ACC112 (cell line): ENCODE results near the gene SLC25A23.

Source experiments
- H2AFZ ChIP-seq: fragments of 200-600 bp; sonication (generic); one replicate; pipeline ENCODE4 v1.6.0; 2017; ENCODE audit warnings: antibody characterized with exemption, low read length; ENCODE audit not compliant: unreplicated experiment
- H3K27ac ChIP-seq: fragments of 200-600 bp; sonication (generic); 2 replicates; pipeline ENCODE4 v1.5.1; 2014; ENCODE audit warnings: low read depth, mild to moderate bottlenecking, antibody characterized with exemption, low read length, moderate library complexity
- H3K27me3 ChIP-seq: fragments of 200-600 bp; sonication (generic); 2 replicates; pipeline ENCODE4 v1.6.1; 2014; ENCODE audit warnings: mild to moderate bottlenecking, antibody characterized with exemption, low read length, moderate library complexity, mixed read lengths; ENCODE audit not compliant: insufficient read depth
- H3K36me3 ChIP-seq: fragments of 200-600 bp; sonication (generic); 2 replicates; pipeline ENCODE4 v1.6.1; 2016; ENCODE audit warnings: mild to moderate bottlenecking, antibody characterized with exemption, low read length, moderate library complexity, mixed read lengths; ENCODE audit not compliant: insufficient read depth
- H3K4me1 ChIP-seq: fragments of 200-600 bp; sonication (generic); one replicate; pipeline ENCODE4 v1.6.1; 2016; ENCODE audit warnings: low read length, mixed read lengths; ENCODE audit not compliant: insufficient read depth, unreplicated experiment, control insufficient read depth
- H3K4me3 ChIP-seq: fragments of 200-600 bp; sonication (generic); 2 replicates; pipeline ENCODE4 v1.5.1; 2014; ENCODE audit warnings: mild to moderate bottlenecking, low read depth, low read length
- H3K79me2 ChIP-seq: fragments of 200-600 bp; sonication (generic); one replicate; pipeline ENCODE4 v1.6.0; 2016; ENCODE audit warnings: low read length; ENCODE audit not compliant: control insufficient read depth, unreplicated experiment, insufficient read depth

Gene SLC25A23

DNA sequence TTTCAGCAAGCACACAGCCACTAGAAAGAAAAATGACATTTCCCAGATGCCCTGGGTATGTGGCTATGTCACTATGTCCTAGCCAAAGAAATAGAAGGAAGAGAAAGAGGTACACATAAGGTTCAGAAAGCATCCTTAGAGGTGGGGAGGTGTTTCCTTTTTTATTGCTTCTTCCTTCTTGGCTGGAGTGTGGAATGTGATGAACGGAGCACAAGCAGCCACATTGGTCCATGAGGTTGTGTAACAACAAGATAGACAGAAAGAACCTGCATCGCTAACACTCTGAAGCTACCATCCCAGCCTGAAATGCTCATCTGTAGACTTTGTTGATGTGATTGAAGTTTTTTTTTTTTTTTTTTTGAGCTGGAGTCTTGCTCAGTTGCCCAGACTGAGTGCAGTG, 6.7 kb downstream of the SLC25A23 start:
- Histone ChIP-seq H2AFZ (no peak overlapping the region), H3K27ac (no peak overlapping the region), H3K36me3 (no peaks in the 10 kb centered on the region), H3K4me3 (no peak overlapping the region), H3K4me1 (no peaks in the 10 kb centered on the region), H3K79me2 (no peaks in the 10 kb centered on the region), H3K27me3 (no peaks in the 10 kb centered on the region)

DNA sequence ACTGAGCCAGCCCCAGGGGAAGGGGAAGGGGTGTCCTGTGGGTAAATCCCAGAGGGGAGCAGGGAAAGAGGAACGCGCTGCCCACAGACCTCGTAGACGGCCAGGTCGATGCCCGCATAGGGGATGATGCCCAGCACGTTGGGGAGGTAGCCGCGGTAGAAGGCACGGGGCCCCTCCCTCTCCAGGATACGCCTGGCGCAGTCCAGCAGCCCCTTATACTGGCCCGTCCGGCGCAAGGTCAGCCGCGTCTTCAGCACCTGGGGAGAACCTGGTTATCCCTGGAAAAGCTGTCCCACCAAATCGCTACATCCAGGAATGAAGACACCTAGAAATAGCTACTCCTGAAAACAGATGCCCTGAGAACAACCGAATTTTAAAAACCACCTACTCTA, 7.4 kb downstream of the SLC25A23 start:
- H3K79me2 ChIP-seq = no peaks in the 10 kb centered on the region
- no peaks in the 10 kb centered on the region for H3K36me3 ChIP-seq
- H3K27ac ChIP-seq = no peak overlapping the region
- H2AFZ ChIP-seq = no peak overlapping the region
- H3K4me3 ChIP-seq = no peak overlapping the region
- H3K4me1 ChIP-seq = no peaks in the 10 kb centered on the region
- no peaks in the 10 kb centered on the region for H3K27me3 ChIP-seq

DNA sequence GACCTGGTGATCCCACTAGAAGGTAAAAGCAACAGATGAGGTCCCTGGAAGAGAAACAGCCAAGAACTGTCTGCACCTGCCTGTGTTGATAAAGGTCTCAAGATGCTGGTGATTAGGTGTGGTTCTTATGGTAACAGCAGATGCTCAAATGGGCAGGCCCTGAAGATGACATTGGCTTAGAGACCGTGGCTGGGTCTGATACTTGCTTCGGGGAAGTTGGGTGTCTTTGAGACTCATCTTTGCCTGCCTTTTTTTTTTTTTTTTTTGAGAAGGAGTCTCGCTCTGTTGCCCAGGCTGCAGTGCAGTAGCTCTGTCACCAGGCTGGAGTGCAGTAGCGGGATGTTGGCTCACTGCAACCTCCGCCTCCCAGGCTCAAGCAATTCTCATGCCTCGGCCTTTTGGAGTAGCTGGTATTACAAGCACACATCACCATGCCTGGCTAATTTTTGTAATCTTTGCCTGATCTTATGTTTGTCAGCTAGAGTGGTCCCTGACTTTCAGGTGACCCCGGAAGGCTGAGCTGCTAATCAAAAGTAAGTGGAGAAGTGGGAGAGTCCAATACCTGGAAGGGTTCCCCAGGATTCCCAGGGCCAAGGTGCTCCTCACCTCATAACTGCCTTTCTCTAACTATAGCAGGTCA, 7.9 kb downstream of the SLC25A23 start:
- Histone ChIP-seq H2AFZ (no peak overlapping the region), H3K4me1 (no peaks in the 10 kb centered on the region), H3K79me2 (no peaks in the 10 kb centered on the region), H3K27ac (no peak overlapping the region), H3K4me3 (no peak overlapping the region), H3K36me3 (no peaks in the 10 kb centered on the region), H3K27me3 (no peaks in the 10 kb centered on the region)

DNA sequence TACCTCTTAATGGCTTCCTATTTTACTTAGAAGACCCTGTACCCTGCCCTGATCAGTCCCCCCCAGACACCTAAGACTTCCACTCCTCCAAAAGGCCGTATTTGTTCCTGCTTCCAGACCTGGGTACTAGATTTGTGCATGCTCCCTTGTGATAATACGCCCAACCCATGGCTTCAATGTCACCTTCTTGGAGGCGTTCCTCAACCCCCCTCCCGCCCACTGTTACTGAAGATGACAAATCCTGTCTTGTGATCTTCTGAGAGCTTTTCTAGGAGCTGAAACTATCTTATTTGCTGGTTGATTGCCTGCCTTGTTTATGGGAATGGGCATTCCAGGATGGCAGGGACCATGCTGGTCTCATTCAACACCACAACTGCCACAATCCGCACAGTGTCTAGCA, 9.4 kb downstream of the SLC25A23 start:
- no peaks in the 10 kb centered on the region for H3K36me3 ChIP-seq
- H3K4me1 ChIP-seq = no peaks in the 10 kb centered on the region
- H3K27me3 ChIP-seq = no peaks in the 10 kb centered on the region

DNA sequence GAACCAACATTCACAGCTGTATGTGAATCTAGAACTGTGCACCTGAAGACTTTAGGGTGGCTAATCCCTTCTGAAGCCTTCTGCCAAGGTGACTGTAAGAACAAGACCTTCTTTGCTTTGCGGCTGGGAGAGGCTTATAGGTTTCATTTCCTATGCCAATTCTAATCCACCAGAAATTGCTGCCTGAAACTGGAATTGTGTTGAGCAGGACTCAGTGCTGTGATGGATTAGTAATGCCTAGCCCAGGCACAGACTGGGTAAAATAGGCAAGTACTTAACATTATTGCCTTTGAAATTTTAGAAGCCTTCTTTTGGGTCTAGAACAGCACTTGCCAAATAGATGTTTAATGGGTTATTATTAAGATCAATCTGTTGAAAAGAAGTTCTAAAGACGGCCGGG, 11.5 kb downstream of the SLC25A23 start:
- Histone ChIP-seq H3K4me3 (no peak overlapping the region), H3K36me3 (no peaks in the 10 kb centered on the region), H2AFZ (no peak overlapping the region), H3K4me1 (no peaks in the 10 kb centered on the region), H3K27ac (no peak overlapping the region), H3K79me2 (no peaks in the 10 kb centered on the region), H3K27me3 (no peaks in the 10 kb centered on the region)

More for the DNA sequence above, 9.4 kb downstream of the SLC25A23 start:
- Histone ChIP-seq H3K27ac (no peak overlapping the region), H3K79me2 (no peaks in the 10 kb centered on the region), H2AFZ (no peak overlapping the region), H3K4me3 (no peak overlapping the region)

DNA sequence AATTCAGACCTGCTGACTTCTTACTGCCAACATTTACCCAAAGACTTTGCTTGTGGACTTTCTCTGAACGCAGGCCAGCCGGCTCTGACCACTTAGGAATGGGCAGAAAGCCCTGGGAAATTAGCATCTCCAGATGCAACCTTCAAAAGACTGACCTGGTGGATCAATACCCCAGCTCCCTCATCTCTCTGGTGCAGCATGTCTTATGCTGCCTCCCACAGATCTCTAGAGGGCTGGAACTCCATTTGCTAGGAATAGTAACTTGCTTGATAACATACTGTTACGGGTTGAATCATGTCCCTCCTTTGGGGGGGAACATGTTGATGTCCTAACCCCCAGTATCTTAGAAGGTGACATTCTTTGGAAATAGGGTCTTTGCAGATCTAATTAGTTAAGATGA, 13.1 kb downstream of the SLC25A23 start:
- H3K79me2 ChIP-seq = no peaks in the 10 kb centered on the region
- H3K27ac ChIP-seq = no peak overlapping the region
- no peak overlapping the region for H3K4me3 ChIP-seq
- no peaks in the 10 kb centered on the region for H3K27me3 ChIP-seq
- no peak overlapping the region for H2AFZ ChIP-seq
- no peaks in the 10 kb centered on the region for H3K36me3 ChIP-seq
- H3K4me1 ChIP-seq = no peaks in the 10 kb centered on the region

DNA sequence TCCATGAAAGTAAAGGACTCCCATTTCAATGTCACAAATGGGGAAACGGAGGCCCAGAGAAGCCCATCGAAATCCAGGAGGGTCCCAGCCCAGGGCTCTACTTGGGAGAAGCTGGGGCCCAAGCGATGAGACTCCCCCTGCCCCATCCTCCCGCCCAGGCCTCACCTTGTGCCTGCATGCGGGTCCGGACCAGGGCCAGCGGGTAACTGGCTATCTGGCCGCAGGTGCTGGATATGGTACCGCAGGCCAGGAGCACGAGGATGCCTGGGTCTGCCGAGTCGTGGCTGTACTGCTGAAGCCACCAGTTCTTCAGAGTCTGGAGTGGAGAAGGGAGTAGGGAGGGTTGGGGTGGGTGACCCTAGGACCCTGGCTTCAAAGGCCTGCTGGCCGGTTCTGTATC, 15.6 kb downstream of the SLC25A23 start:
- H3K36me3 ChIP-seq = no peaks in the 10 kb centered on the region
- H3K27me3 ChIP-seq = no peaks in the 10 kb centered on the region
- H3K27ac ChIP-seq = no peak overlapping the region
- no peaks in the 10 kb centered on the region for H3K79me2 ChIP-seq
- no peaks in the 10 kb centered on the region for H3K4me1 ChIP-seq
- H3K4me3 ChIP-seq = no peak overlapping the region
- no peak overlapping the region for H2AFZ ChIP-seq

DNA sequence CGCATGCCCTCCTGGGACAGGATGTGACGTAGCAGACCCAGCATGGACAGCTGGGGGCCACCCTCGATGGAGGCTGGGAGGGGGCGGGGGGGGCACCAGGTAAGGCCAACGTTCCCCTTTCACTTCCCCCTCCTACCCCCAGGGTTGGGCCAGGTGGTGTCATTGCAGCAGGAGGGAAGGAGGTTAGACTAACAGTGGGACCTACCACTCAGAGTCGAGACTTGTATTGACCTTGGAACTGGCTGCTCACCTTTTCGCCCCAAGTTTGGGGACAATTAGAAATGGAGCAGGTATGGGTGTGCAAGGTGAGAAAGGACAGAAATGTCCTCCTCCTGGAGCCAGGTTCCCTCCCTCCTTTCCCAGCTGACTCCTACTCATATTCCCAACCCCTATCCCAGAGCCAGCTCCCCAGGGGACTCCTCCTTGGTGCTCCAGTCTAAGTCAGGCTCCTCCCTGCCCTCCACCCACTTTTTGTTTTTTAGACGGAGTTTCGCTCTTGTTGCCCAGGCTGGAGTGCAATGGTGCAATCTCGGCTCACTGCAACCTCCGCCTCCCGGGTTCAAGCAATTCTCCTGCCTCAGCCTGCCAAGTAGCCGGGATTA, 17.4 kb downstream of the SLC25A23 start:
- Histone ChIP-seq H3K27me3 (no peaks in the 10 kb centered on the region), H3K36me3 (no peaks in the 10 kb centered on the region), H2AFZ (no peak overlapping the region), H3K79me2 (no peaks in the 10 kb centered on the region), H3K4me1 (no peaks in the 10 kb centered on the region), H3K4me3 (no peak overlapping the region), H3K27ac (no peak overlapping the region)

DNA sequence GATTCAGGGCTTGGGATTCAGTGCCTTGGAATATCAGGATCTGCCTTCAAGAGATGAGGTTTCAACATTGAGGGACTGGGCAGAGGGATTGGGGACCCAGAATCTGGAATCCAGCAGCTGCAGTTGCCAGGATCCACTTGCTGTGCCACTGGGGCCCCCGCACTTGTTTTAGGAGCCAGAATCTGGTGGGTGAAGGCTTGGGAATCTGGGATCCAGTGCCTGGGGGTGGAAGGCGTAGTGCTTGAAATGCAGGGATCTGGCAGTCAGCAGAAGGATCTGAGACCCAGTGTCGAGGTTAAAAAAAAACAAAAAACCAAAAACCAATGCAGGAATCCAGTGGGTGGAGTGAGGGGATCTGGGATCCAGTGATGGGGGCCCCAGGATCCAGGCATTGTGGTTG, 18.7 kb downstream of the SLC25A23 start:
- Histone ChIP-seq H2AFZ (no peak overlapping the region), H3K4me3 (no peak overlapping the region), H3K27me3 (no peaks in the 10 kb centered on the region), H3K36me3 (no peaks in the 10 kb centered on the region), H3K79me2 (no peaks in the 10 kb centered on the region), H3K4me1 (no peaks in the 10 kb centered on the region), H3K27ac (no peak overlapping the region)

DNA sequence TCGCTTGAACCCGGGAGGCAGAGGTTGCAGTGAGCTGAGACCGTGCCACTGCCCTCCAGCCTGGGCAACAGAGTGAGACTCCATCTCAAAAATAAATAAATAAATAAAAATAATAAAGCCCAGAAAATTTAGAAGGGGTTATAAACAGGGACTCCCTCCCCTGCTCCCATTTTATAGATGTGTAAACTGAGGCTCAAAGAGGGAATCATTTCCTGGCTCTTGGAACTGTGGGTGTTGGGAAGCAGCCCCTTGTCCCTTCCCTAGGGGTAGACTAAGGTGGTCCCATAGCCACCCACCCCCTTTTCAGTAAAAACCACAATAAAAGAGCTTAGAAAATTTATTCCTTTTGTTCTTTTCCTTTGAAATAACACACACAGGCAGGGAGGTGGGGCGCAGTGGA, 19.8 kb downstream of the SLC25A23 start:
- no peaks in the 10 kb centered on the region for H3K36me3 ChIP-seq
- H3K27me3 ChIP-seq = no peaks in the 10 kb centered on the region
- no peaks in the 10 kb centered on the region for H3K79me2 ChIP-seq
- no peaks in the 10 kb centered on the region for H3K4me1 ChIP-seq
- H3K27ac ChIP-seq = no peak overlapping the region
- H3K4me3 ChIP-seq = no peak overlapping the region
- no peak overlapping the region for H2AFZ ChIP-seq

DNA sequence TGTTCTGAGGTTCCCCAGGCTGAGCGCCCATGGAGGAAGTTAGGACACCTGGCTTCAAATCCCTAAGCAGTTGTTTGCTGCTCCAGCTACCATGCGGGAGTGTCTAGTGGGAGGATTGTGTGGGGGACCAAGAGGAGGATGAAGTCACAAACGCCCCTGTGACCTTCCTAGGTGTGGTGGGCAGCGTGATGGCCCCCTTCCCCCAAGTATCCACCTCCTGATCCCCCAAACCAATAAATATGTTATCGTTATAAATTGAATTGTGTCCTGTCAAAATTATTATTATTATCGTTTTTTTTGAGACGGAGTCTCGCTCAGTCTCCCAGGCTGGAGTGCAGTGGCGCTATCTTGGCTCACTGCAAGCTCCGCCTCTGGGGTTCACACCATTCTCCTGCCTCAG, 25.9 kb downstream of the SLC25A23 start, which contains the start of gene SLC25A41:
Gene SLC25A41 (minus strand): TSS at position 101 of the 400 bp plus-strand sequence. CDS start 70 bp downstream, at position 31.
- Histone ChIP-seq H3K4me3 (no peak within 1 kb of the TSS), H3K27me3 (no peaks in the 10 kb centered on the region), H2AFZ (no peak within 1 kb of the TSS), H3K27ac (no peak within 1 kb of the TSS), H3K36me3 (no peaks in the 10 kb centered on the region), H3K4me1 (no peaks in the 10 kb centered on the region), H3K79me2 (no peaks in the 10 kb centered on the region)
